NT2/D1 (cell line): ENCODE measurements around the gene EPN3.

ENCODE experiments used
- DNase-seq: peaks from one replicate; pipeline ENCODE4 v3.0.0-alpha.2; 2011; ENCODE audit warnings: low read depth, low spot score
- H3K27me3 ChIP-seq: 2 replicates; pipeline ENCODE4 v1.6.0; 2011; ENCODE audit warnings: mild to moderate bottlenecking; ENCODE audit not compliant: insufficient read length, insufficient read depth
- H3K36me3 ChIP-seq: 2 replicates; pipeline ENCODE4 v1.6.1; 2011; ENCODE audit warnings: mild to moderate bottlenecking, low read length, mixed read lengths; ENCODE audit not compliant: insufficient read depth, insufficient read length
- H3K4me1 ChIP-seq: 2 replicates; pipeline ENCODE4 v1.5.1; 2011; ENCODE audit not compliant: insufficient read depth, insufficient read length
- H3K4me3 ChIP-seq: 2 replicates; pipeline ENCODE4 v1.5.1; 2011; ENCODE audit warnings: low read depth; ENCODE audit not compliant: insufficient read length
- H3K9ac ChIP-seq: 2 replicates; pipeline ENCODE4 v1.6.0; 2011; ENCODE audit warnings: low read depth; ENCODE audit not compliant: insufficient read length
- H3K9me3 ChIP-seq: 2 replicates; pipeline ENCODE4 v1.5.1; 2011; ENCODE audit warnings: mild to moderate bottlenecking, low read length; ENCODE audit not compliant: insufficient read depth
- SUZ12 ChIP-seq: IDR thresholded peaks from 2 replicates; pipeline ENCODE4 v1.6.1; 2011; ENCODE audit not compliant: insufficient read length, insufficient read depth; ENCODE audit errors: extremely low read depth
- YY1 ChIP-seq: IDR thresholded peaks from 2 replicates; pipeline ENCODE4 v1.6.1; 2011; ENCODE audit not compliant: insufficient read length, insufficient read depth
- ZNF274 ChIP-seq: IDR thresholded peaks from 2 replicates; pipeline ENCODE4 v1.6.1; 2011; ENCODE audit warnings: mild to moderate bottlenecking, low read depth, low read length

The EPN3 gene

GRCh38 chr17:50586421-50587247 is 54.1 kb downstream of the EPN3 start:
- no peaks in the 10 kb centered on the region for H3K36me3 ChIP-seq
- H3K27me3 ChIP-seq, result no peaks in the 10 kb centered on the region
- no peak overlapping the region for H3K4me3 ChIP-seq
- peak overlapping the region; percentile 37 for H3K9ac ChIP-seq
- TF ChIP-seq SUZ12 (no peak), ZNF274 (no peak), YY1 (no peak)
- no peaks in the 10 kb centered on the region for H3K9me3 ChIP-seq
- H3K4me1 ChIP-seq, result peaks cover 33% of the 10 kb centered on the region
- DNase-seq, result no peak

- DNase-seq, result no peak
- Histone ChIP-seq H3K36me3 (no peaks in the 10 kb centered on the region), H3K9ac (peak overlapping the region; percentile 42), H3K27me3 (no peaks in the 10 kb centered on the region), H3K4me3 (no peak overlapping the region), H3K9me3 (no peaks in the 10 kb centered on the region), H3K4me1 (peaks cover 33% of the 10 kb centered on the region)
- TF ChIP-seq YY1 (no peak), ZNF274 (no peak), SUZ12 (no peak)
These were observed 55.0 kb downstream of the EPN3 start for GRCh38 chr17:50587571-50587970.

GRCh38 chr17:50588391-50589049 is 56.0 kb downstream of the EPN3 start:
- Histone ChIP-seq H3K4me3 (no peak overlapping the region), H3K36me3 (no peaks in the 10 kb centered on the region), H3K27me3 (no peaks in the 10 kb centered on the region), H3K4me1 (peaks cover 39% of the 10 kb centered on the region), H3K9me3 (no peaks in the 10 kb centered on the region), H3K9ac (no peak overlapping the region)
- no peak for DNase-seq
- TF ChIP-seq YY1 (no peak), SUZ12 (no peak), ZNF274 (no peak)

- no peaks in the 10 kb centered on the region for H3K27me3 ChIP-seq
- no peak for DNase-seq
- TF ChIP-seq ZNF274 (no peak), YY1 (no peak), SUZ12 (no peak)
These were observed 56.7 kb downstream of the EPN3 start for GRCh38 chr17:50589095-50589705.

GRCh38 chr17:50590946-50591737 is 58.6 kb downstream of the EPN3 start:
- H3K9ac ChIP-seq, result no peak overlapping the region
- no peaks in the 10 kb centered on the region for H3K9me3 ChIP-seq
- peaks cover 20% of the 10 kb centered on the region for H3K4me1 ChIP-seq
- TF ChIP-seq ZNF274 (no peak), YY1 (no peak), SUZ12 (no peak)
- no peak for DNase-seq
- H3K4me3 ChIP-seq, result no peak overlapping the region
- no peaks in the 10 kb centered on the region for H3K27me3 ChIP-seq
- H3K36me3 ChIP-seq, result no peaks in the 10 kb centered on the region

More at GRCh38 chr17:50589095-50589705, 56.7 kb downstream of the EPN3 start:
- Histone ChIP-seq H3K36me3 (no peaks in the 10 kb centered on the region), H3K4me3 (no peak overlapping the region), H3K4me1 (peaks cover 35% of the 10 kb centered on the region), H3K9ac (no peak overlapping the region), H3K9me3 (no peaks in the 10 kb centered on the region)

- DNase-seq, result peak; percentile 16
- TF ChIP-seq ZNF274, result no peak
- TF ChIP-seq YY1, result no peak
- TF ChIP-seq SUZ12, result no peak
- Histone ChIP-seq H3K4me1 (peaks cover 11% of the 10 kb centered on the region), H3K9ac (peak overlapping the region; percentile 21), H3K27me3 (no peaks in the 10 kb centered on the region), H3K4me3 (no peak overlapping the region), H3K36me3 (no peaks in the 10 kb centered on the region), H3K9me3 (no peaks in the 10 kb centered on the region)
These were observed 60.8 kb downstream of the EPN3 start for GRCh38 chr17:50593321-50593720.
